GM12891 (cell line): ENCODE data around the gene PCLAF.

ENCODE experiments used
- POLR2A ChIP-seq: IDR thresholded peaks from 2 replicates; pipeline ENCODE4 v1.6.1; 2011; ENCODE audit warnings: low read depth, low read length, control low read depth
- POLR2AphosphoS5 ChIP-seq: IDR thresholded peaks from 2 replicates; pipeline ENCODE4 v1.6.1; 2011; ENCODE audit warnings: low read depth, low read length, control low read depth
- SPI1 ChIP-seq: IDR thresholded peaks from 2 replicates; pipeline ENCODE4 v1.6.1; 2011; ENCODE audit warnings: low read depth, low read length, control low read depth
- TAF1 ChIP-seq: IDR thresholded peaks from 2 replicates; pipeline ENCODE4 v1.6.1; 2011; ENCODE audit warnings: low read depth, low read length, control low read depth

DNA sequence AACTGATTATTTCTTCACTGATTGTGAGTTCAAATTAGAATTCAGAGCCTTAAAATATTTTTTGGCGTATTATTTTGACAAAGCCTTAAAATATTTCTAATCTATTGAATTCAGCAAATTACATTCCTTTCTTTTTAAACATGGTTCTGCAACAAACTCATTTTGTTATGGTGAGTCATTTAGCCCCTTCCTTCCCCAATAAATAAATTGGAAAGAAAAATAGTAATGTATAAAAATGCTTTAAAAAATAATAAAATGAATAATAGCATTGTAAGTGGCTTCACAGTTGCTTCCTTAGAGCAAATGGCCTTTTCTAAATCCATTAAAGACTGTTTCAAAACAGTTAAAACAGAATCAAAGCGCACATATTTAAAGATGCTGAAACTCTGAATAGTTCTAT is 37.4 kb downstream of the PCLAF start:
- no peak for TF ChIP-seq POLR2A
- TF ChIP-seq SPI1, result no peak
- no peak for TF ChIP-seq POLR2AphosphoS5
- TF ChIP-seq TAF1, result no peak
